ENCODE measurements around the gene INPP5A. TPM values are rescaled to one million over a fixed set of nuclear protein-coding genes. Genes with fewer than 3 reads are reported as not detected.

The INPP5A gene
- total RNA-seq, 2 experiments from 2014 or later, result 9.9 TPM

DNA sequence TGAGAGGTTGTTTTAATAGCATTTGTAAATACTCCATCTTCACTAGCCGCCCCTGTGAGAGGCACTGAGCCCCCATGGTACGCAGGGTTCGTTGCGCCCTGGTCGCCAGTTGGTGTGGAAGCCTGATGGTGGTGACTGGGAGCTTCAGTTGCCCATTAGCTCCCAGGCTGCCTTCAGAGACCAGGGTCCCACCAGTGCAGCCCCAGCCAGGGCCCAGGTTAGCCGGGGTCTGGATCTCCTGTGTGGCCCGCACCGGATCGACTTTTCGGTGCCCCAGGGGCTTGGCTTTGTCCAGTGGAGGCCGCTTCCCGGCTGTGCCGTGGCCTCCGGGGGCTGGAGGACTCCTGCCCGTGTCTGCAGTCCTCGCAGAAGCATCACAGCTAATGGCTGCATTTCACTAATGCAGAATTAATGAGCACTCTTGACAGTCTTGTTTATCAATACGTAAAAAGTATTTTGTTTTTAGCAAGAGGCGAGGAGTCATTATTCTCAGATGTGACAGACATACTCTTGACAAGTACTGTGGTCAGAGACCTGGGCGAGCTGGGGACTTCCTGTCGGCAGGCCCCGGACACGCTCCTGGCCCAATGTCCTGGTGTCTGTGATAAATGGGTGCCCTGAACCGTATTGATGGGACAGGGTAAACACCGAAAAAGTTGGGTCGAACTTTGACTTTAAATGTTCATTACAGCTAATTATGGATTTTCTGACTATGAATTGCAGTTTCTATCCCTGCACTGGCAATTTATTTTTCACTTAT is 148.5 kb downstream of the INPP5A start:
- peaks cover 19% of the 10 kb centered on the region for H3K4me1 Mint-ChIP-seq (ENCODE audit: low read depth)
- H3K36me3 Mint-ChIP-seq (ENCODE audit: low read depth), result peaks cover 9% of the 10 kb centered on the region
- H3K4me3 Mint-ChIP-seq, result no peak overlapping the region
- ChIA-PET POLR2A (no interaction called here), CTCF (interaction anchor here (1.2 to 3.2 kb wide), 2 partner anchors 9 to 31 kb away, joined by 3 to 10 read pairs; no protein-coding TSS in a partner anchor)
- ATAC-seq (no peak), DNase-seq (no peak)
- no peaks in the 10 kb centered on the region for H3K9me3 Mint-ChIP-seq (ENCODE audit: insufficient read depth)
- H3K27ac Mint-ChIP-seq, result no peak overlapping the region
- no peaks in the 10 kb centered on the region for H3K27me3 Mint-ChIP-seq (ENCODE audit: low read depth)

DNA sequence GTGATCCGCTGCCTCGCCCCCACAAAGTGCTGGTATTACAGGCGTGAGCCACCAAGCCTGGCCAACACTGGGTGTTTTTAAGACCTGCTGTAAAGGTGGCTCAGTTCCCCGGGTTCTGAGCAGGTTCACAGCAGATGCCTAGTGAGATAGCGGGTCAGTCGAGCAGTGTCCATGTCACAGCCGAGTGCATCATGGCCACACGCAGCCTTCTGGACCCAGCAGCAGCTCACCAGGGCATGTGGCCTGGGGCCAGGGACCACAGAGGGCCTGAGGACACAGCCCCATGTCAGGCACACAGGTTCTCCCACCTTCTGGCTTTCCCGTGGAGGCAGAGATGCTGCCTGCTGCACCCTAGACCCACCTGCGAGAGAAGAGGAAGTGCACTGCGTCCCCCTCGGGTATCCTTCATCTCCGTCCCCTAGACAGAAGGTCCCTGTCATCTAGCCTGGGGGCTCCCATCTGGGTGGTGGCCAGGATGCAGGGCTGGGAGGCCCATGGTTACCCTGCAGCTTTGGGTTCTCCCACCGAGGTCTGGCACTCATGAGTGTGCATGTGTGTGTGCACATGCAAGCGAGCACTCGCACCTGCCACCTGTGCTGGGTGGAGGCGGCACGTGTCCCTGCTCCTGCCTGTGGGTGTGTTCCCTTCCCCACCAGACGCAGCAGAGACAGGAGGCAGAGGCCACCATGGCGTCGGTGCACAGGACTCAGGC is 149.8 kb downstream of the INPP5A start:
- CTCF ChIA-PET, result no interaction called here
- Mint-ChIP-seq H3K36me3 (ENCODE audit: low read depth) (peaks cover 13% of the 10 kb centered on the region), H3K4me1 (ENCODE audit: low read depth) (peaks cover 17% of the 10 kb centered on the region), H3K27ac (no peak overlapping the region), H3K27me3 (ENCODE audit: low read depth) (no peaks in the 10 kb centered on the region), H3K9me3 (ENCODE audit: insufficient read depth) (no peaks in the 10 kb centered on the region), H3K4me3 (no peak overlapping the region)
- ATAC-seq (no peak), DNase-seq (no peak)
- POLR2A ChIA-PET, result no interaction called here

GRCh38 chr10:132687893-132688579 is 150.4 kb downstream of the INPP5A start:
- no peak overlapping the region for H3K4me3 Mint-ChIP-seq
- peaks cover 17% of the 10 kb centered on the region for H3K4me1 Mint-ChIP-seq (ENCODE audit: low read depth)
- ATAC-seq (no peak), DNase-seq (no peak)
- ChIA-PET POLR2A (no interaction called here), CTCF (no interaction called here)
- H3K36me3 Mint-ChIP-seq (ENCODE audit: low read depth), result peaks cover 13% of the 10 kb centered on the region
- peaks cover 1% of the 10 kb centered on the region for H3K9me3 Mint-ChIP-seq (ENCODE audit: insufficient read depth)
- H3K27me3 Mint-ChIP-seq (ENCODE audit: low read depth), result no peaks in the 10 kb centered on the region
- no peak overlapping the region for H3K27ac Mint-ChIP-seq

DNA sequence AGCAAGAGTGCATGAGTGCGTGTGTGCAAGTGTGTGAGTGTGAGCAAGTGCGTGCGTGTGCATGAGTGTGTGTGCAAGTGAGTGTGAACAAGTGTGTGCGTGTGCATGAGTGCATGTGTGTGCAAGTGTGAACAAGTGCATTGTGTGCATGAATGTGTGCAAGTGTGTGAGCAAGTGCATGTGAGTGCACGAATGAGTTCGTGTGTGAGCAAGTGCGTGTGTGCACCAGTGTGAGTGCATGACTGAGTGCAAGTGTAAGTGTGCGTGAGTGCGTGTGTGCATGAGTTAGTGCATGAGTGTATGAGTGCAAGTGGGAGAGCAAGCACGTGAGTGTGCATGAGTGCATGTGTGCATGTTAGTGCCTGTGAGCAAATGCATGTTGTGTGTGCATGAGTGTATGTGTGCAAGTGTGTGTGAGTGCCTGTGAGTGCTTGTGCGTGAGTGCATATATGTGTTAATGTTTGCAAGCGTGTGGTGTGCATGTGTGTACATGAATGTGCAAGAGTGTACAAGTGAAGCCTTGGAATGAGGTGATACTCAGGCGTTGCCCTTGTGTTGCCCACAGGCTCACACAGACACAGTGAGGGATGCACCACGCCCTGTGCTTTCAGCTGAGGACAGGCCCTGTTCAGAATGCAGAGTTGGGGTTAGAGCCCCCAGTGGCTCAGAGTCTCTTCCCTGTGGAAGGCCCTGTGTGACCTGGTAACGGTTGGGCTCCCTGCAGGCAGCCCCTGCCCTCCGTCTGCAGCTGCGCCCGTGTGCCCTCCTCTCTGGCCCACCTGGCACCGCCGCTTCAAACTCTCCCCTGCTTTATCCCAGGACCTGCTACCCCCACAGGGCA is 151.2 kb downstream of the INPP5A start:
- no peaks in the 10 kb centered on the region for H3K27me3 Mint-ChIP-seq (ENCODE audit: low read depth)
- no peak overlapping the region for H3K4me3 Mint-ChIP-seq
- DNase-seq (no peak), ATAC-seq (no peak)
- H3K27ac Mint-ChIP-seq, result no peak overlapping the region
- peaks cover 5% of the 10 kb centered on the region for H3K9me3 Mint-ChIP-seq (ENCODE audit: insufficient read depth)
- H3K36me3 Mint-ChIP-seq (ENCODE audit: low read depth), result peaks cover 13% of the 10 kb centered on the region
- H3K4me1 Mint-ChIP-seq (ENCODE audit: low read depth), result peaks cover 14% of the 10 kb centered on the region
- ChIA-PET POLR2A (no interaction called here), CTCF (no interaction called here)

DNA sequence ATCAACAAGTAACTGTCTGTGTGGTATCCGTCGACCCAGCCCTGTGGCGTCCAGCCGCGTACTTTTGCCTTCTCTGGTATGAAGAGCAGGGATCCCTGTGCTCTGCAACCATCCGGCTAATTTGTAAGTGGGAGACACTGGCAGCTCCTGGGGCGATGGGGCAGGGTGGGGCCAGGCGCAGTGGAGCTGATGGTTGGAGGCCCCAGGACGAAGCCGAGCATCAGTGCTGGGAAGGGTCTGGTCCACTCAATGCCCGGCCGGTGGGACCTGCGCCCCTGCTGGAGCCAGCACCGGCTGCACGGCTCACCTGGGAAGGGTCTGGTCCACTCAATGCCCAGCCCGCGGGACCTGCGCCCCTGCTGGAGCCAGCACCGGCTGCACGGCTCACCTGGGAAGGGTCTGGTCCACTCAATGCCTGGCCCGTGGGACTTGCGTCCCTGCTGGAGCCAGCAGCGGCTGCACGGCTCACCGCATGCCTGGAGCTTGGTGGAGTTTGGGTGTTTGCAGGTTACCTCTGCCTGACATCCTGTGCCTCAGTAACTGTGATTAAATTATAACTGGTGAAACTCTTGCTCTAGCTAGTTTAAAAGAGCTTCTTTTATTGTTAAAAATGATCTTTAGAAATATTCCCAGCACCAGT is 152.3 kb downstream of the INPP5A start:
- peaks cover 5% of the 10 kb centered on the region for H3K4me1 Mint-ChIP-seq (ENCODE audit: low read depth)
- no peak overlapping the region for H3K27ac Mint-ChIP-seq
- peaks cover 11% of the 10 kb centered on the region for H3K36me3 Mint-ChIP-seq (ENCODE audit: low read depth)
- DNase-seq, result no peak
- peaks cover 12% of the 10 kb centered on the region for H3K9me3 Mint-ChIP-seq (ENCODE audit: insufficient read depth)
- no peaks in the 10 kb centered on the region for H3K27me3 Mint-ChIP-seq (ENCODE audit: low read depth)
- ChIA-PET CTCF (no interaction called here), POLR2A (no interaction called here)
- H3K4me3 Mint-ChIP-seq, result no peak overlapping the region
- ATAC-seq, result no peak

DNA sequence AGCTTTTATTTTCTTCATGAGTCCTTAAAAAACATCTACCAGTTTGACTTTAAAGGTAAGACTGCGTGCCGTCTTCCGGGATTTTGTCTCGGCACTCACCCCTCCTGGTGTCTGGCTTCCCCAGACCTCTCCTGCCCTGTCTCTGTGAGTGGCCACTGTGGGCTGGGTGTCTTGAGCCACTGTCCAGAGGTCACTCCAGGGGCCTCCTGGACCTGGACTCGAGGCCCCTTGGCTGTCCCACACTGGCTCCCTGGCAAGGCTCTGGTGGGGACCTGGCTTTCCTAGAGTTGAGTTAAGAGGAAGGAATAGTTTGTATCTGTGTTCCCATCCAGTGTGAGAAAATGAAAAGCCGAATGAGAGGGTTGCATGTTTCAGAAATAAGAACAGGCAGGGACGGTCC is 152.8 kb downstream of the INPP5A start:
- H3K27me3 Mint-ChIP-seq (ENCODE audit: low read depth), result no peaks in the 10 kb centered on the region
- no peak for ATAC-seq
- POLR2A ChIA-PET, result no interaction called here

GRCh38 chr10:132690821-132691610 is 153.4 kb downstream of the INPP5A start:
- H3K4me1 Mint-ChIP-seq (ENCODE audit: low read depth), result peaks cover 8% of the 10 kb centered on the region
- no peak overlapping the region for H3K4me3 Mint-ChIP-seq
- H3K27me3 Mint-ChIP-seq (ENCODE audit: low read depth), result no peaks in the 10 kb centered on the region
- CTCF ChIA-PET, result no interaction called here
- H3K9me3 Mint-ChIP-seq (ENCODE audit: insufficient read depth), result peaks cover 22% of the 10 kb centered on the region
- H3K27ac Mint-ChIP-seq, result no peak overlapping the region
- peaks cover 21% of the 10 kb centered on the region for H3K36me3 Mint-ChIP-seq (ENCODE audit: low read depth)
- ATAC-seq, result no peak
- POLR2A ChIA-PET, result no interaction called here
- no peak for DNase-seq

More for the DNA sequence above, 152.8 kb downstream of the INPP5A start:
- no peak overlapping the region for H3K4me3 Mint-ChIP-seq
- CTCF ChIA-PET, result no interaction called here
- peaks cover 18% of the 10 kb centered on the region for H3K9me3 Mint-ChIP-seq (ENCODE audit: insufficient read depth)
- H3K36me3 Mint-ChIP-seq (ENCODE audit: low read depth), result peaks cover 16% of the 10 kb centered on the region
- no peak overlapping the region for H3K27ac Mint-ChIP-seq
- no peak for DNase-seq
- H3K4me1 Mint-ChIP-seq (ENCODE audit: low read depth), result peaks cover 2% of the 10 kb centered on the region

GRCh38 chr10:132691711-132692153 is 154.1 kb downstream of the INPP5A start:
- H3K4me3 Mint-ChIP-seq, result no peak overlapping the region
- POLR2A ChIA-PET, result no interaction called here
- peaks cover 21% of the 10 kb centered on the region for H3K36me3 Mint-ChIP-seq (ENCODE audit: low read depth)
- ATAC-seq (no peak), DNase-seq (no peak)
- CTCF ChIA-PET, result no interaction called here
- H3K27me3 Mint-ChIP-seq (ENCODE audit: low read depth), result no peaks in the 10 kb centered on the region
- peaks cover 15% of the 10 kb centered on the region for H3K4me1 Mint-ChIP-seq (ENCODE audit: low read depth)
- H3K9me3 Mint-ChIP-seq (ENCODE audit: insufficient read depth), result peaks cover 22% of the 10 kb centered on the region
- no peak overlapping the region for H3K27ac Mint-ChIP-seq

- Mint-ChIP-seq H3K9me3 (ENCODE audit: insufficient read depth) (peaks cover 22% of the 10 kb centered on the region), H3K4me1 (ENCODE audit: low read depth) (peaks cover 17% of the 10 kb centered on the region), H3K36me3 (ENCODE audit: low read depth) (peaks cover 21% of the 10 kb centered on the region), H3K4me3 (no peak overlapping the region), H3K27ac (no peak overlapping the region), H3K27me3 (ENCODE audit: low read depth) (no peaks in the 10 kb centered on the region)
- CTCF ChIA-PET, result no interaction called here
- DNase-seq (no peak), ATAC-seq (no peak)
- POLR2A ChIA-PET, result no interaction called here
These were observed 154.7 kb downstream of the INPP5A start for GRCh38 chr10:132692311-132692710.

GRCh38 chr10:132693676-132694075 is 156.1 kb downstream of the INPP5A start:
- no peak overlapping the region for H3K27ac Mint-ChIP-seq
- H3K36me3 Mint-ChIP-seq (ENCODE audit: low read depth), result peaks cover 22% of the 10 kb centered on the region
- no peaks in the 10 kb centered on the region for H3K27me3 Mint-ChIP-seq (ENCODE audit: low read depth)
- peaks cover 22% of the 10 kb centered on the region for H3K9me3 Mint-ChIP-seq (ENCODE audit: insufficient read depth)
- CTCF ChIA-PET, result interaction anchor here (0.6 to 1.5 kb wide), 3 partner anchors 12 to 366 kb away, joined by 3 to 5 read pairs (median 4); no protein-coding TSS in a partner anchor
- H3K4me3 Mint-ChIP-seq, result no peak overlapping the region
- POLR2A ChIA-PET, result no interaction called here
- ATAC-seq, result no peak
- peaks cover 17% of the 10 kb centered on the region for H3K4me1 Mint-ChIP-seq (ENCODE audit: low read depth)
- no peak for DNase-seq

GRCh38 chr10:132696204-132696603 is 158.6 kb downstream of the INPP5A start:
- Mint-ChIP-seq H3K4me1 (ENCODE audit: low read depth) (peaks cover 17% of the 10 kb centered on the region), H3K36me3 (ENCODE audit: low read depth) (peaks cover 14% of the 10 kb centered on the region), H3K4me3 (no peak overlapping the region), H3K27me3 (ENCODE audit: low read depth) (no peaks in the 10 kb centered on the region), H3K27ac (no peak overlapping the region), H3K9me3 (ENCODE audit: insufficient read depth) (peaks cover 22% of the 10 kb centered on the region)
- peak; percentile 55 for ATAC-seq
- ChIA-PET POLR2A (no interaction called here), CTCF (no interaction called here)
- DNase-seq, result peak; percentile 29
